Astrocyte of the hippocampus (primary cell): ENCODE measurements around the gene SLC1A5.

Experiments used
- DNase-seq: peaks from one replicate; pipeline ENCODE4 v3.0.0; 2011; ENCODE audit warnings: low read depth, low spot score

SLC1A5 gene

DNA sequence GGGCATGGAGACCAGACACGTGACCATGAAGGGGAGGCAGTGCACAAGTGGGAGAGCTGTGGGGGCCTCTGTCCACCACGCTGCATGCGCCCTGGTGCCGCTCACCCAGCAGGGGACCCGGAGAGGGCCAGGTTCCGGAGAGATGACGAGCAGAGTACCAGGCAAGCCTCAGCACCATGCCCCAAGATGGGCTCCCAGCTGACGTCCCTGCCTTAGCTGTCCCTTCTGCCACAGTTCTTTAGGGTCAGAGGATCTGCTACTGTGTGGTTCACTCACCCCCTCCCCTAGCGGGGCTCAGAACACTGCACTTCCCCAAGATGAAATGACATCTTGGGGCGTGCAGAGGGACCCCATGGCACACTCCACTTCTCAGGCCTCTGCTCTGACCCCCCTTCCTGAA is 61.8 kb downstream of the SLC1A5 start:
- DNase-seq: no peak

DNA sequence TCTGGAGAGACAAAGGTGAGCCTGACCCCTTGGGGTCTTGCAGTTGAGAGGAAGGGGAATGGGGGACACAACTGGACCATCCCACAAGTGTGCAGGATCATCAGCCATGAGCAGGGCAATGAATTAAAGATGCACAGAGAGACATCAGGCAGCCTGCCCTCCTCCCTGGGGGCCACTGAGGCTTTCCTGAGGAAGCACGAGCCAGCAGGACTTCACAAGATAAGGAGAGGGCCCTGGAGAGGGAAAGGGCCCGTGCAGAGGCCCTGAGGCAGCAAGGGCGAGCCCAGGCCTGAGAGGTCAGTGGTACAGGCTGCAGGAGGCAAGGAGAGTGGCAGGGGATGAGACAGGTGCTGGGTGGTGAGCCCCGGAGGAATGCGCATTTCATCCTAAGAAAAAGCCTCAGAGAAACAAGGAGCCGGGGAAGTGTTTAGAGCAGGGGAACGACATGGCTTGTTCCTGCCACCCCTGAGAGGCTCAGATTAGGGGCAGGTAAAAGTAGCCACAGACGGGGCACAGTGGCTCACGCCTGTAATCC is 62.5 kb downstream of the SLC1A5 start:
- no peak for DNase-seq

- DNase-seq: no peak
These were observed 63.2 kb downstream of the SLC1A5 start for GRCh38 chr19:46725036-46725820.
